Uterus (tissue), 4 donors: Measurements from ENCODE around the gene ST6GALNAC4. TPM values are rescaled to one million over a fixed set of nuclear protein-coding genes. Genes with fewer than 3 reads are reported as not detected.
"Not testable (repeated sequence)": the region's sequence is repeated elsewhere in the genome, so short reads cannot be mapped to it uniquely, and the experiment has no call there.

ENCODE experiments used
- DNase-seq, 2 donors: peaks; one replicate each; pipeline ENCODE4 v3.0.0-alpha.2; 2019 to 2020
- H3K27ac ChIP-seq, 2 donors: fragments of 200-600 bp; sonication (generic); 1 replicate in 1 of 2; 2 replicates in 1 of 2; pipeline ENCODE4 v1.5.1; 2016 to 2018
- H3K27me3 ChIP-seq, 2 donors: fragments of 200-600 bp; sonication (generic); one replicate each; pipeline ENCODE4 v1.5.1; 2018 to 2019; ENCODE audit warnings: control low read depth in 1 of 2
- H3K36me3 ChIP-seq, 2 donors: fragments of 200-600 bp; sonication (generic); one replicate each; pipeline ENCODE4 v1.5.1; 2019; ENCODE audit warnings: control low read depth in 1 of 2
- H3K4me1 ChIP-seq, 2 donors: fragments of 200-600 bp; sonication (generic); one replicate each; pipeline ENCODE4 v1.5.1; 2018 to 2019; ENCODE audit warnings: control low read depth in 1 of 2
- H3K4me3 ChIP-seq, 2 donors: fragments of 200-600 bp; sonication (generic); 1 replicate in 1 of 2; 2 replicates in 1 of 2; pipeline ENCODE4 v1.5.1; 2018 to 2019; ENCODE audit warnings: mild to moderate bottlenecking in 1 of 2
- H3K9me3 ChIP-seq, 2 donors: fragments of 200-600 bp; sonication (generic); one replicate each; pipeline ENCODE4 v1.5.1; 2019; ENCODE audit warnings: control low read depth in 1 of 2
- CTCF ChIP-seq, 4 experiments: fragments of 200-600 bp in 2 of 4; fragments of 450-650 bp in 2 of 4; sonication (generic) in 2 of 4; IDR thresholded peaks; one replicate each; pipeline ENCODE4 v1.5.1; 2016 to 2019; ENCODE audit warnings: antibody characterized with exemption in 4 of 4, mild to moderate bottlenecking in 2 of 4, moderate library complexity in 1 of 4
- POLR2A ChIP-seq, 2 donors: fragments of 450-650 bp; IDR thresholded peaks; one replicate each; pipeline ENCODE4 v1.6.1; 2016; ENCODE audit warnings: antibody characterized with exemption in 2 of 2, mild to moderate bottlenecking in 1 of 2, moderate library complexity in 1 of 2
- intact Hi-C: fragments of 100-400 bp; cut with DNase I; formaldehyde crosslinking; loops from one replicate; pipeline ENCODE4 v1.15.1; 2023; ENCODE audit warnings: low total_unique reads
- total RNA-seq, 4 donors: library from RNA; depleted of rRNA in 3 of 4; stranded (reverse); fragments of >200 nt in 3 of 4; gene quantifications; one replicate each; pipeline versions ENCODE4 v1.1.0 to v1.2.4, GENCODE V29; 2014 to 2023
- donor health status: DM: yes; HTN: yes; CAD: no.

Gene ST6GALNAC4
- total RNA-seq, 4 donors from 2014 or later, result 0.59 to 41.7 (median 20.7) TPM

GRCh38 chr9:127884427-127884911 is 32.4 kb downstream of the ST6GALNAC4 start:
- DNase-seq, result peak in 1 of 2 donors; percentile 36
- H3K27ac ChIP-seq, result peak overlapping the region in 1 of 2 donors; percentile 23
- no peaks in the 10 kb centered on the region for H3K9me3 ChIP-seq
- no peak overlapping the region for H3K4me3 ChIP-seq
- peaks cover 0 to 5% of the 10 kb centered on the region in 2 donors for H3K4me1 ChIP-seq
- intact Hi-C loops, result no loop called here
- H3K36me3 ChIP-seq, result no peaks in the 10 kb centered on the region
- no peaks in the 10 kb centered on the region for H3K27me3 ChIP-seq
- TF ChIP-seq POLR2A (IDR thresholded peaks at IDR 0.05), result no peak
- TF ChIP-seq CTCF (IDR thresholded peaks at IDR 0.05), result no peak

GRCh38 chr9:127883959-127884358 is 32.9 kb downstream of the ST6GALNAC4 start:
- no peak for DNase-seq
- Histone ChIP-seq H3K4me3 (no peak overlapping the region), H3K36me3 (no peaks in the 10 kb centered on the region), H3K4me1 (peaks cover 0 to 5% of the 10 kb centered on the region in 2 donors), H3K27ac (no peak overlapping the region), H3K27me3 (no peaks in the 10 kb centered on the region), H3K9me3 (no peaks in the 10 kb centered on the region)
- intact Hi-C loops, result no loop called here
- TF ChIP-seq CTCF (IDR thresholded peaks at IDR 0.05) (no peak), POLR2A (IDR thresholded peaks at IDR 0.05) (no peak)

- H3K4me3 ChIP-seq, H3K27me3 ChIP-seq, H3K36me3 ChIP-seq, DNase-seq, H3K9me3 ChIP-seq, H3K27ac ChIP-seq, intact Hi-C loops: not testable (repeated sequence)
- peaks cover 0 to 13% of the 10 kb centered on the region in 2 donors for H3K4me1 ChIP-seq
These were observed 35.1 kb downstream of the ST6GALNAC4 start for GRCh38 chr9:127881715-127882114.

GRCh38 chr9:127880143-127880542 is 36.7 kb downstream of the ST6GALNAC4 start:
- H3K27me3 ChIP-seq, result no peaks in the 10 kb centered on the region
- H3K4me3 ChIP-seq, result no peak overlapping the region
- no peaks in the 10 kb centered on the region for H3K36me3 ChIP-seq
- no peak for DNase-seq
- intact Hi-C loops, result no loop called here
- no peaks in the 10 kb centered on the region for H3K9me3 ChIP-seq
- H3K27ac ChIP-seq, result no peak overlapping the region
- no peak for TF ChIP-seq POLR2A (IDR thresholded peaks at IDR 0.05)
- no peak for TF ChIP-seq CTCF (IDR thresholded peaks at IDR 0.05)
- peaks cover 0 to 20% of the 10 kb centered on the region in 2 donors for H3K4me1 ChIP-seq

- no peak overlapping the region for H3K4me3 ChIP-seq
- H3K27me3 ChIP-seq, result no peaks in the 10 kb centered on the region
- peaks cover 0 to 32% of the 10 kb centered on the region in 2 donors for H3K4me1 ChIP-seq
- intact Hi-C loops, result no loop called here
- no peaks in the 10 kb centered on the region for H3K36me3 ChIP-seq
- DNase-seq, result no peak
- H3K27ac ChIP-seq, result no peak overlapping the region
- TF ChIP-seq CTCF (IDR thresholded peaks at IDR 0.05) (no peak), POLR2A (IDR thresholded peaks at IDR 0.05) (no peak)
- H3K9me3 ChIP-seq, result no peaks in the 10 kb centered on the region
These were observed 38.0 kb downstream of the ST6GALNAC4 start for GRCh38 chr9:127878652-127879390.
